Adrenal gland (tissue), 12 donors: ENCODE measurements around the gene CIPC. TPM values are rescaled to one million over a fixed set of nuclear protein-coding genes. Genes with fewer than 3 reads are reported as not detected.

Source experiments
- DNase-seq, 7 donors: peaks; one replicate each; pipeline ENCODE4 v3.0.0-alpha.2; 2019 to 2020
- H3K27ac ChIP-seq, 5 donors: fragments of 200-600 bp; sonication (generic) in 4 of 5; 1 replicate in 3 of 5; 2 replicates in 2 of 5; pipeline versions ENCODE4 v1.5.1 to v1.8.0; 2016 to 2020; ENCODE audit warnings: mild to moderate bottlenecking in 1 of 5
- H3K27me3 ChIP-seq: fragments of 200-600 bp; 2 replicates; pipeline ENCODE4 v1.8.0; 2021
- H3K36me3 ChIP-seq, 2 donors: fragments of 200-600 bp; replicated peaks in 1 of 2; 1 replicate in 1 of 2; 2 replicates in 1 of 2; pipeline versions ENCODE4 v1.5.1 to v1.8.0; 2018 to 2022
- H3K4me1 ChIP-seq, 2 donors: fragments of 200-600 bp; replicated peaks in 1 of 2; 1 replicate in 1 of 2; 2 replicates in 1 of 2; pipeline versions ENCODE4 v1.5.1 to v1.8.0; 2018 to 2021
- H3K4me3 ChIP-seq, 4 donors: fragments of 200-600 bp; sonication (generic) in 3 of 4; one replicate each; pipeline ENCODE4 v1.5.1; 2016 to 2018
- H3K9me3 ChIP-seq, 3 donors: fragments of 200-600 bp; sonication (generic) in 1 of 3; replicated peaks in 1 of 3; 1 replicate in 2 of 3; 2 replicates in 1 of 3; pipeline versions ENCODE4 v1.5.1 to v1.8.0; 2016 to 2021
- POLR2A ChIP-seq, 2 donors: fragments of 450-650 bp; IDR thresholded peaks; one replicate each; pipeline ENCODE4 v1.6.1; 2017; ENCODE audit warnings: antibody characterized with exemption in 2 of 2, mild to moderate bottlenecking in 2 of 2, moderate library complexity in 1 of 2
- WGBS, 4 donors: extraction: QIAGEN DNeasy Blood & Tissue Kit in 2 of 4; methylation state at CpG; one replicate each; pipeline versions ENCODE4 v1.1.5 to v1.1.7; 2013 to 2017; 5-methylcytosine and 5-hydroxymethylcytosine counted together
- intact Hi-C, 2 donors: fragments of 100-400 bp; cut with DNase I; formaldehyde crosslinking; loops; one replicate each; pipeline versions ENCODE4 v1.14.1 to v1.15.0; 2022 to 2023
- polyA plus RNA-seq, 3 donors: library from polyadenylated mRNA; stranded (reverse); fragments of 200-250 nt in 2 of 3; fragments of 350-450 nt in 1 of 3; fragmentation: Illumina TruSeq in 1 of 3; extraction: RNeasy Lipid Tissue Mini Kit (QIAGEN cat#74804) in 1 of 3; gene quantifications; one replicate each; pipeline ENCODE4 v1.2.3, GENCODE V29; 2013 to 2014
- total RNA-seq, 9 donors: library from RNA; depleted of rRNA in 4 of 9; stranded (reverse); fragments of >200 nt in 4 of 9; fragments of 120-200 nt in 1 of 9; fragmentation: NEBNext Ultra II Directional in 1 of 9; extraction: Animal tissue kit (Norgen Biotek cat#: 25700) in 1 of 9; gene quantifications; one replicate each; pipeline versions ENCODE4 v1.1.0 to v1.2.4, GENCODE V29; 2013 to 2023
- TF ChIP-seq, protein P1 (sequence below), 6 experiments: fragments of 450-650 bp in 4 of 6; fragments of 200-600 bp in 2 of 6; sonication (generic) in 1 of 6; IDR thresholded peaks; 1 replicate in 5 of 6; 2 replicates in 1 of 6; pipeline versions ENCODE4 v1.5.1 to v1.8.0; 2016 to 2021; ENCODE audit warnings: antibody characterized with exemption in 6 of 6, mild to moderate bottlenecking in 2 of 6, moderate library complexity in 1 of 6
- donor health status: healthy with polysubstance abuse.
- donor health status: Bipolar disorder and iron deficiency.
- donor health status: DM: yes; HTN: yes; CAD: no.
- donor health status: DM: no; HTN: no; CAD: no.
- donor health status: DM: no; HTN: no; CAD: no.
- donor health status: DM: yes; HTN: yes; CAD: no.

The CIPC gene
- total and polyA plus RNA-seq, 12 donors: 3.7 to 48.6 (median 26.1) TPM

GRCh38 chr14:77063571-77064171 lies 34.4 kb upstream of the CIPC start:
- intact Hi-C loops: no loop called here
- peak in 2 of 7 donors; percentile 4 to 61 for DNase-seq
- Histone ChIP-seq H3K9me3 (no peaks in the 10 kb centered on the region), H3K36me3 (no peaks in the 10 kb centered on the region), H3K27ac (no peak overlapping the region), H3K4me3 (no peak overlapping the region), H3K4me1 (peaks cover 0 to 20% of the 10 kb centered on the region in 2 donors), H3K27me3 (no peaks in the 10 kb centered on the region)
- TF ChIP-seq, protein P1, sequence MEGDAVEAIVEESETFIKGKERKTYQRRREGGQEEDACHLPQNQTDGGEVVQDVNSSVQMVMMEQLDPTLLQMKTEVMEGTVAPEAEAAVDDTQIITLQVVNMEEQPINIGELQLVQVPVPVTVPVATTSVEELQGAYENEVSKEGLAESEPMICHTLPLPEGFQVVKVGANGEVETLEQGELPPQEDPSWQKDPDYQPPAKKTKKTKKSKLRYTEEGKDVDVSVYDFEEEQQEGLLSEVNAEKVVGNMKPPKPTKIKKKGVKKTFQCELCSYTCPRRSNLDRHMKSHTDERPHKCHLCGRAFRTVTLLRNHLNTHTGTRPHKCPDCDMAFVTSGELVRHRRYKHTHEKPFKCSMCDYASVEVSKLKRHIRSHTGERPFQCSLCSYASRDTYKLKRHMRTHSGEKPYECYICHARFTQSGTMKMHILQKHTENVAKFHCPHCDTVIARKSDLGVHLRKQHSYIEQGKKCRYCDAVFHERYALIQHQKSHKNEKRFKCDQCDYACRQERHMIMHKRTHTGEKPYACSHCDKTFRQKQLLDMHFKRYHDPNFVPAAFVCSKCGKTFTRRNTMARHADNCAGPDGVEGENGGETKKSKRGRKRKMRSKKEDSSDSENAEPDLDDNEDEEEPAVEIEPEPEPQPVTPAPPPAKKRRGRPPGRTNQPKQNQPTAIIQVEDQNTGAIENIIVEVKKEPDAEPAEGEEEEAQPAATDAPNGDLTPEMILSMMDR (IDR thresholded peaks at IDR 0.05): no peak
- TF ChIP-seq POLR2A (IDR thresholded peaks at IDR 0.05): no peak
- 61 to 69% (median 64%) methylated on average over 10 of the region's 10 CpGs for WGBS, 4 donors

GRCh38 chr14:77064521-77065178 lies 33.4 kb upstream of the CIPC start:
- no peak for DNase-seq
- intact Hi-C loops: loop anchor here in 1 of 2 donors (5.0 kb wide), 2 partner anchors 152 to 187 kb away; no protein-coding TSS in a partner anchor

DNA sequence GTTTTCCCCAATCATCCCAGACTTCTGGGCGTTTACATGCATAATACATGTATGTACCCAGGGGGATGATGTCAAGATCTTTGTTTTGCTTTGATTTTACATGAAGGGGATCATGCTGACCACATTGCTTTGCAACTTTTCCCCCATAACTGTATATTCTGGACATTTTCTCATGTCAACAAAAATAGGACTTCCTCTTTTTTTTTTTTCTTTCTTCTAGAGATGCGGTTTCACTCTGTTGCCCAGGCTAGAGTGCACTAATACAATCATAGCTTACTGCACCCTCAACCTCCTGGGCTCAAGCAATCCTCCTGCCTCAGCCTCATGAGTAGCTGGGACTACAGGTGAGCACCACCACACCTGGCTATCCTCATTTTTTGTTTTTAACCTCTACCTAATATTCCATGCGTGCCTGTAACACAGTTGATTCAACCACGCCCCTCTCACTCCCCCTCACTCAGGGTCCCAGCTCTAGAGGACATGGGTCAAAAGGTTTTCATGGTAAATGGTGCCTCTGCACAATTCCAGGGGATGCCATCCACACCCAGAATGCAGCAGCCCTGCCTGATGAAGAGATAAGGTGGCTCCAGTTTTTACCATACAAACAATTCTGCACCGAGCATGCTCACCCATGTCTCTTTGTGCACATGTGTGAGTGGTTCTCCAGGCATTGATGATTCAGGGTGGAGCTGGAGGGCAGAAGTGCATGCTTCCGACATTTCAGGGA lies 32.0 kb upstream of the CIPC start:
- no peak for DNase-seq
- H3K4me1 ChIP-seq: peaks cover 0 to 28% of the 10 kb centered on the region in 2 donors
- no peak overlapping the region for H3K27ac ChIP-seq
- TF ChIP-seq POLR2A (IDR thresholded peaks at IDR 0.05): no peak
- TF ChIP-seq, protein P1 (IDR thresholded peaks at IDR 0.05): no peak
- 72 to 81% (median 74%) methylated on average over 5 to 6 of the region's 6 CpGs for whole genome bisulfite sequencing, 4 donors
- no peaks in the 10 kb centered on the region for H3K9me3 ChIP-seq
- H3K27me3 ChIP-seq: no peaks in the 10 kb centered on the region
- H3K4me3 ChIP-seq: no peak overlapping the region
- intact Hi-C loops: loop anchor here in 1 of 2 donors (5.0 kb wide), 2 partner anchors 154 to 189 kb away; no protein-coding TSS in a partner anchor
- no peaks in the 10 kb centered on the region for H3K36me3 ChIP-seq

More at GRCh38 chr14:77064521-77065178, 33.4 kb upstream of the CIPC start:
- TF ChIP-seq, protein P1 (IDR thresholded peaks at IDR 0.05): no peak
- TF ChIP-seq POLR2A (IDR thresholded peaks at IDR 0.05): no peak
- Histone ChIP-seq H3K27ac (no peak overlapping the region), H3K9me3 (no peaks in the 10 kb centered on the region), H3K4me3 (no peak overlapping the region), H3K36me3 (no peaks in the 10 kb centered on the region), H3K4me1 (peaks cover 0 to 21% of the 10 kb centered on the region in 2 donors), H3K27me3 (no peaks in the 10 kb centered on the region)
- WGBS, 4 donors: 80 to 87% (median 83%) methylated on average over 4 to 8 of the region's 8 CpGs

GRCh38 chr14:77066578-77067172 lies 31.4 kb upstream of the CIPC start:
- WGBS, 4 donors: 62 to 74% (median 67%) methylated on average over 8 to 10 of the region's 10 CpGs

More at GRCh38 chr14:77066578-77067172, 31.4 kb upstream of the CIPC start:
- Histone ChIP-seq H3K4me1 (peaks cover 0 to 28% of the 10 kb centered on the region in 2 donors), H3K27ac (no peak overlapping the region), H3K4me3 (no peak overlapping the region), H3K36me3 (no peaks in the 10 kb centered on the region), H3K27me3 (no peaks in the 10 kb centered on the region), H3K9me3 (no peaks in the 10 kb centered on the region)
- DNase-seq: no peak
- TF ChIP-seq POLR2A (IDR thresholded peaks at IDR 0.05): no peak
- TF ChIP-seq, protein P1 (IDR thresholded peaks at IDR 0.05): no peak
- intact Hi-C loops: loop anchor here in 1 of 2 donors (5.0 kb wide), 2 partner anchors 154 to 189 kb away; no protein-coding TSS in a partner anchor
